WTC11 (cell line): Measurements from ENCODE around the gene KIF17. TPM values are rescaled to one million over a fixed set of nuclear protein-coding genes. Genes with fewer than 3 reads are reported as not detected.
A peak's percentile ranks its signal among the peaks of the same experiment; 100 is the strongest.

Experiments
- ARID4B ChIP-seq: sonication (generic); formaldehyde crosslinking; IDR thresholded peaks from 2 replicates; pipeline ENCODE4 v1.8.0; 2023; ENCODE audit warnings: missing genetic modification reagents, mild to moderate bottlenecking, borderline replicate concordance
- E2F5 ChIP-seq: sonication (generic); formaldehyde crosslinking; IDR thresholded peaks from 2 replicates; pipeline ENCODE4 v1.8.1; 2022; ENCODE audit warnings: mild to moderate bottlenecking, moderate library complexity, missing genetic modification reagents
- ERG ChIP-seq: fragments of 250-450 bp; sonication (Bioruptor Pico); IDR thresholded peaks from 2 replicates; pipeline ENCODE4 v1.8.0; 2021; ENCODE audit warnings: mild to moderate bottlenecking
- FOXK1 ChIP-seq: sonication (generic); formaldehyde crosslinking; IDR thresholded peaks from 2 replicates; pipeline ENCODE4 v1.8.0; 2022; ENCODE audit warnings: mild to moderate bottlenecking, moderate library complexity, missing genetic modification reagents
- GTF2I ChIP-seq: fragments of 250-450 bp; sonication (Bioruptor Pico); conservative IDR thresholded peaks from 2 replicates; pipeline ENCODE4 v1.4.0; 2021; ENCODE audit warnings: mild to moderate bottlenecking
- HMGXB4 ChIP-seq: sonication (generic); formaldehyde crosslinking; IDR thresholded peaks from 2 replicates; pipeline ENCODE4 v1.8.1; 2023; ENCODE audit warnings: mild to moderate bottlenecking, moderate library complexity, missing genetic modification reagents
- MXD4 ChIP-seq: fragments of 250-450 bp; sonication (Bioruptor Pico); IDR thresholded peaks from 2 replicates; pipeline ENCODE4 v1.8.0; 2021; ENCODE audit warnings: mild to moderate bottlenecking, moderate library complexity, borderline replicate concordance
- NFE2L1 ChIP-seq: sonication (generic); formaldehyde crosslinking; IDR thresholded peaks from 2 replicates; pipeline ENCODE4 v1.8.1; 2023; ENCODE audit warnings: missing genetic modification reagents
- NFYB ChIP-seq: sonication (generic); formaldehyde crosslinking; conservative IDR thresholded peaks from 2 replicates; pipeline ENCODE4 v1.8.0; 2022; ENCODE audit warnings: low read depth, missing genetic modification reagents
- PRDM15 ChIP-seq: sonication (generic); formaldehyde crosslinking; IDR thresholded peaks from 2 replicates; pipeline ENCODE4 v1.8.0; 2022; ENCODE audit warnings: missing genetic modification reagents
- RELA ChIP-seq: sonication (generic); formaldehyde crosslinking; IDR thresholded peaks from 2 replicates; pipeline ENCODE4 v1.8.1; 2022; ENCODE audit warnings: missing genetic modification reagents, mild to moderate bottlenecking, borderline replicate concordance
- SOX15 ChIP-seq: fragments of 250-450 bp; sonication (Bioruptor Pico); IDR thresholded peaks from 2 replicates; pipeline ENCODE4 v1.9.0; 2021; ENCODE audit warnings: mild to moderate bottlenecking
- SP1 ChIP-seq: sonication (generic); formaldehyde crosslinking; conservative IDR thresholded peaks from 2 replicates; pipeline ENCODE4 v1.8.1; 2022; ENCODE audit warnings: missing genetic modification reagents
- TCF7 ChIP-seq: sonication (generic); formaldehyde crosslinking; IDR thresholded peaks from 2 replicates; pipeline ENCODE4 v1.8.0; 2022; ENCODE audit warnings: mild to moderate bottlenecking, low read depth, missing genetic modification reagents, moderate library complexity
- USF2 ChIP-seq: sonication (generic); formaldehyde crosslinking; IDR thresholded peaks from 2 replicates; pipeline ENCODE4 v1.8.1; 2023; ENCODE audit warnings: mild to moderate bottlenecking, missing genetic modification reagents, moderate library complexity
- ZNF263 ChIP-seq: sonication (generic); formaldehyde crosslinking; IDR thresholded peaks from 2 replicates; pipeline ENCODE4 v1.8.1; 2022; ENCODE audit warnings: low read depth, mild to moderate bottlenecking, moderate library complexity, missing genetic modification reagents
- ZNF512 ChIP-seq: sonication (generic); formaldehyde crosslinking; IDR thresholded peaks from 2 replicates; pipeline ENCODE4 v1.8.1; 2022; ENCODE audit warnings: missing genetic modification reagents, borderline replicate concordance
- ZSCAN18 ChIP-seq: fragments of 250-450 bp; sonication (Bioruptor Pico); IDR thresholded peaks from 2 replicates; pipeline ENCODE4 v2.1.2; 2022; ENCODE audit warnings: mild to moderate bottlenecking, moderate library complexity
- total RNA-seq: library from RNA; stranded (reverse); gene quantifications from 3 replicates; pipeline ENCODE4 v1.2.3, GENCODE V29; 2021

The KIF17 gene
- total RNA-seq, 1 experiment from 2014 or later, result 8.1 TPM

- TF ChIP-seq USF2 (peak; percentile 66), ERG (no peak), GTF2I (CRISPR knock-in tag) (peak; percentile 88), TCF7 (CRISPR knock-in tag) (no peak), PRDM15 (CRISPR knock-in tag) (no peak), NFYB (CRISPR knock-in tag) (peak; percentile 78), E2F5 (no peak), ZNF263 (CRISPR knock-in tag) (no peak), SOX15 (CRISPR knock-in tag) (no peak), FOXK1 (CRISPR knock-in tag) (no peak), ZNF512 (CRISPR knock-in tag) (no peak), NFE2L1 (no peak), HMGXB4 (CRISPR knock-in tag) (peak; percentile 21; the same call in 1 of the 2 replicates), MXD4 (CRISPR knock-in tag) (no peak), ARID4B (CRISPR knock-in tag) (no peak), SP1 (CRISPR knock-in tag) (peak; percentile 77), ZSCAN18 (no peak), RELA (CRISPR knock-in tag) (no peak)
- TF ChIP-seq, all 79 proteins: peak for 7
Measured at GRCh38 chr1:20732071-20732587, 14.3 kb upstream of the KIF17 start (continued).
